OCI-LY7 (cell line): ENCODE data around the gene KRI1.

Source experiments
- EZH2phosphoT487 ChIP-seq: fragments of 200-600 bp; sonication (generic); IDR thresholded peaks from 2 replicates; pipeline ENCODE4 v1.6.1; 2018; ENCODE audit warnings: low read depth, borderline replicate concordance, mild to moderate bottlenecking, mixed run types, antibody characterized with exemption, low read length, moderate library complexity, mixed read lengths
- TF ChIP-seq, protein P1 (sequence below): fragments of 200-600 bp; sonication (generic); conservative IDR thresholded peaks from 2 replicates; pipeline ENCODE4 v1.5.1; 2014; ENCODE audit warnings: mild to moderate bottlenecking, antibody characterized with exemption, low read length, moderate library complexity, mixed read lengths

- TF ChIP-seq EZH2phosphoT487: no peak
- TF ChIP-seq, protein P1, sequence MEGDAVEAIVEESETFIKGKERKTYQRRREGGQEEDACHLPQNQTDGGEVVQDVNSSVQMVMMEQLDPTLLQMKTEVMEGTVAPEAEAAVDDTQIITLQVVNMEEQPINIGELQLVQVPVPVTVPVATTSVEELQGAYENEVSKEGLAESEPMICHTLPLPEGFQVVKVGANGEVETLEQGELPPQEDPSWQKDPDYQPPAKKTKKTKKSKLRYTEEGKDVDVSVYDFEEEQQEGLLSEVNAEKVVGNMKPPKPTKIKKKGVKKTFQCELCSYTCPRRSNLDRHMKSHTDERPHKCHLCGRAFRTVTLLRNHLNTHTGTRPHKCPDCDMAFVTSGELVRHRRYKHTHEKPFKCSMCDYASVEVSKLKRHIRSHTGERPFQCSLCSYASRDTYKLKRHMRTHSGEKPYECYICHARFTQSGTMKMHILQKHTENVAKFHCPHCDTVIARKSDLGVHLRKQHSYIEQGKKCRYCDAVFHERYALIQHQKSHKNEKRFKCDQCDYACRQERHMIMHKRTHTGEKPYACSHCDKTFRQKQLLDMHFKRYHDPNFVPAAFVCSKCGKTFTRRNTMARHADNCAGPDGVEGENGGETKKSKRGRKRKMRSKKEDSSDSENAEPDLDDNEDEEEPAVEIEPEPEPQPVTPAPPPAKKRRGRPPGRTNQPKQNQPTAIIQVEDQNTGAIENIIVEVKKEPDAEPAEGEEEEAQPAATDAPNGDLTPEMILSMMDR: no peak
Observed at GRCh38 chr19:10517361-10517759, 48.5 kb downstream of the KRI1 start, which contains the start of gene S1PR5.
